Measurements from ENCODE around the gene CREB5. TPM values are rescaled to one million over a fixed set of nuclear protein-coding genes. Genes with fewer than 3 reads are reported as not detected.

CREB5 gene
- total and polyA plus RNA-seq, 2 experiments from 2014 or later, result 2.4 to 4.4 TPM

- TF ChIP-seq REST (IDR thresholded peaks at IDR 0.05; ENCODE audit: unreplicated experiment) (no peak), POLR2AphosphoS5 (IDR thresholded peaks at IDR 0.05; ENCODE audit: low read depth) (no peak), STAT1 (IDR thresholded peaks at IDR 0.05; ENCODE audit: unreplicated experiment) (no peak), NANOG (IDR thresholded peaks at IDR 0.05; ENCODE audit: borderline replicate concordance) (no peak), ETS1 (IDR thresholded peaks at IDR 0.05) (no peak), CTCF (conservative IDR thresholded peaks at IDR 0.05; ENCODE audit: low read depth in 2 of 2) (no peak)
Observed at GRCh38 chr7:28836716-28837115, 424.4 kb downstream of the CREB5 start (continued).

GRCh38 chr7:28837216-28837615, 424.9 kb downstream of the CREB5 start:
- H3K27me3 Mint-ChIP-seq (ENCODE audit: insufficient read depth, low read depth, poor library complexity), result peaks cover 2% of the 10 kb centered on the region
- peaks cover 13% of the 10 kb centered on the region; the same call in 2 of the 3 replicates for H3K9me3 Mint-ChIP-seq
- peaks cover 8% of the 10 kb centered on the region; the same call in 2 of the 3 replicates for H3K36me3 Mint-ChIP-seq (ENCODE audit: low read depth)
- H3K27me3 ChIP-seq (ENCODE audit: insufficient read depth), result no peaks in the 10 kb centered on the region
- no peak overlapping the region for H3K27ac ChIP-seq (ENCODE audit: low read depth)
- H3K9me2 ChIP-seq (ENCODE audit: insufficient read depth), result peaks cover 7% of the 10 kb centered on the region; the same call in 1 of the 2 replicates
- H3F3A ChIP-seq (replicated peaks; ENCODE audit: low read depth), result no peaks in the 10 kb centered on the region
- no peak overlapping the region for H3K4me3 Mint-ChIP-seq
- H3K4me1 Mint-ChIP-seq, result no peaks in the 10 kb centered on the region; the same call in 2 of the 3 replicates
- H2AFZ ChIP-seq, result no peak overlapping the region
- no peak overlapping the region for H3K4me2 ChIP-seq
- no peak overlapping the region for H3K27ac Mint-ChIP-seq
- H3K4me3 ChIP-seq, result no peak overlapping the region
- no peak for ATAC-seq
- no peaks in the 10 kb centered on the region; the same call in 1 of the 2 replicates for H4K20me1 ChIP-seq (replicated peaks; ENCODE audit: insufficient read depth)
- H3K36me3 ChIP-seq (ENCODE audit: insufficient read depth), result no peaks in the 10 kb centered on the region
- no peaks in the 10 kb centered on the region for H3K79me2 ChIP-seq (replicated peaks; ENCODE audit: insufficient read depth)
- H3K4me1 ChIP-seq (ENCODE audit: insufficient read depth), result peaks cover 5% of the 10 kb centered on the region; the same call in 1 of the 2 replicates
- DNase-seq (ENCODE audit: low spot score), result no peak
- TF ChIP-seq ZNF331 (CRISPR knock-in tag; IDR thresholded peaks at IDR 0.05; ENCODE audit: low read depth), result no peak
- no peak for TF ChIP-seq ZNF114 (CRISPR knock-in tag; IDR thresholded peaks at IDR 0.05)
- no peak for TF ChIP-seq CTCF (conservative IDR thresholded peaks at IDR 0.05; ENCODE audit: low read depth in 2 of 2)
- TF ChIP-seq EZH2 (IDR thresholded peaks at IDR 0.05; ENCODE audit: low read depth, unreplicated experiment), result no peak
- no peak for TF ChIP-seq ZNF462 (CRISPR knock-in tag; IDR thresholded peaks at IDR 0.05)
